IMR-90 (cell line): ENCODE measurements around the gene PSMG3. TPM values are rescaled to one million over a fixed set of nuclear protein-coding genes. Genes with fewer than 3 reads are reported as not detected.

Experiments used
- ATAC-seq: fragments of 200-7000 bp; cut with Tn5 transposase; 2 replicates; pipeline ENCODE4 v1.9.1; 2020; ENCODE audit warnings: low read depth, mild to moderate bottlenecking, moderate library complexity
- BruUV-seq: library from RNA; stranded (reverse); fragments of 400-500 nt; replicated peaks from 2 replicates; lab custom pipeline; 2021; lab: Mats Ljungman, UMichigan
- CTCF ChIA-PET: fragments of 300-600 bp; formaldehyde crosslinking; extraction: SDS; loops from one replicate; lab custom pipeline; 2021; ENCODE audit warnings: antibody characterized with exemption; lab: Yijun Ruan, JAX
- POLR2A ChIA-PET: fragments of 300-600 bp; sonication (Branson Sonifier 250); formaldehyde crosslinking; loops from one replicate; lab custom pipeline; 2022; ENCODE audit warnings: antibody characterized with exemption; ENCODE audit not compliant: unreplicated experiment; lab: Charles Lee
- DNase-seq: peaks from one replicate; pipeline ENCODE4 v3.0.0; 2013
- H2AFZ ChIP-seq: replicated peaks from 2 replicates; pipeline ENCODE3; 2013; ENCODE audit warnings: low read length, mild to moderate bottlenecking; ENCODE audit not compliant: poor library complexity
- H2AK5ac ChIP-seq: 2 replicates; pipeline ENCODE4 v1.6.1; 2013; ENCODE audit warnings: low read depth, low read length, inconsistent platforms
- H2AK9ac ChIP-seq: replicated peaks from 2 replicates; pipeline ENCODE3; 2013; ENCODE audit warnings: mild to moderate bottlenecking, low read depth, low read length, moderate library complexity; ENCODE audit not compliant: poor library complexity
- H2BK120ac ChIP-seq: 2 replicates; pipeline ENCODE4 v1.6.1; 2013; ENCODE audit warnings: low read depth, low read length, inconsistent platforms
- H2BK15ac ChIP-seq: 3 replicates; pipeline ENCODE4 v1.6.1; 2013; ENCODE audit warnings: low read depth, low read length, inconsistent platforms
- H2BK20ac ChIP-seq: 2 replicates; pipeline ENCODE4 v1.6.1; 2013; ENCODE audit warnings: low read depth, mild to moderate bottlenecking, inconsistent platforms, low read length, moderate library complexity
- H2BK5ac ChIP-seq: 2 replicates; pipeline ENCODE4 v1.6.1; 2013; ENCODE audit warnings: mild to moderate bottlenecking, low read depth, low read length, inconsistent platforms; ENCODE audit not compliant: poor library complexity, severe bottlenecking
- H3K14ac ChIP-seq: replicated peaks from 2 replicates; pipeline ENCODE4 v1.6.1; 2013; ENCODE audit warnings: low read depth, low read length, inconsistent platforms
- H3K18ac ChIP-seq: 2 replicates; pipeline ENCODE4 v1.6.1; 2013; ENCODE audit warnings: low read depth, low read length, control low read depth
- H3K23ac ChIP-seq: 2 replicates; pipeline ENCODE4 v1.6.1; 2013; ENCODE audit warnings: low read depth, low read length, inconsistent platforms
- H3K27ac ChIP-seq: 2 replicates; pipeline ENCODE4 v1.5.1; 2013; ENCODE audit warnings: mild to moderate bottlenecking, control low read depth, low read length; ENCODE audit not compliant: insufficient read depth
- H3K27me3 ChIP-seq: 2 replicates; pipeline ENCODE4 v1.6.1; 2013; ENCODE audit warnings: low read length; ENCODE audit not compliant: control insufficient read depth, insufficient read depth
- H3K36me3 ChIP-seq: 2 replicates; pipeline ENCODE4 v1.6.1; 2013; ENCODE audit warnings: low read length, mixed read lengths; ENCODE audit not compliant: control insufficient read depth, insufficient read depth
- H3K4ac ChIP-seq: 2 replicates; pipeline ENCODE4 v1.6.1; 2013; ENCODE audit warnings: low read depth, low read length, inconsistent platforms
- H3K4me1 ChIP-seq: 2 replicates; pipeline ENCODE4 v1.6.1; 2013; ENCODE audit warnings: low read length, mixed read lengths; ENCODE audit not compliant: control insufficient read depth, insufficient read depth
- H3K4me2 ChIP-seq: 2 replicates; pipeline ENCODE4 v1.6.1; 2013; ENCODE audit warnings: low read depth, mild to moderate bottlenecking, control low read depth, low read length, moderate library complexity
- H3K4me3 ChIP-seq: 2 replicates; pipeline ENCODE4 v1.5.1; 2013; ENCODE audit warnings: low read depth, mild to moderate bottlenecking, control low read depth, low read length, moderate library complexity; ENCODE audit not compliant: insufficient read depth
- H3K56ac ChIP-seq: 2 replicates; pipeline ENCODE4 v1.6.1; 2013; ENCODE audit warnings: low read length, inconsistent platforms; ENCODE audit not compliant: insufficient read depth; ENCODE audit errors: extremely low read depth
- H3K79me1 ChIP-seq, 2 experiments: 2 replicates each; pipeline ENCODE4 v1.6.1; 2013; ENCODE audit warnings: low read length in 2 of 2, inconsistent platforms in 1 of 2, low read depth in 1 of 2
- H3K9ac ChIP-seq: 2 replicates; pipeline ENCODE4 v1.6.1; 2013; ENCODE audit warnings: low read depth, low read length, control low read depth
- H3K9me1 ChIP-seq: 2 replicates; pipeline ENCODE4 v1.6.1; 2013; ENCODE audit warnings: low read length, inconsistent platforms; ENCODE audit not compliant: insufficient read depth
- H3K9me3 ChIP-seq: 2 replicates; pipeline ENCODE4 v1.6.1; 2013; ENCODE audit warnings: low read length; ENCODE audit not compliant: control insufficient read depth, insufficient read depth
- H4K20me1 ChIP-seq: 2 replicates; pipeline ENCODE4 v1.6.1; 2013; ENCODE audit warnings: low read length, inconsistent platforms; ENCODE audit not compliant: insufficient read depth
- H4K5ac ChIP-seq: 2 replicates; pipeline ENCODE4 v1.6.1; 2013; ENCODE audit warnings: mild to moderate bottlenecking, low read depth, low read length, control low read depth
- H4K8ac ChIP-seq, 2 experiments: 2 replicates each; pipeline ENCODE4 v1.6.1; 2013; ENCODE audit warnings: low read depth in 2 of 2, low read length in 2 of 2, control low read depth in 1 of 2, inconsistent platforms in 1 of 2
- H4K91ac ChIP-seq: 2 replicates; pipeline ENCODE4 v1.6.1; 2013; ENCODE audit warnings: low read depth, low read length, inconsistent platforms; ENCODE audit not compliant: insufficient read depth
- CEBPB ChIP-seq: IDR thresholded peaks from 2 replicates; pipeline ENCODE4 v1.6.1; 2012; ENCODE audit warnings: low read depth, low read length, improper control_type of control experiment
- MAFK ChIP-seq: IDR thresholded peaks from 2 replicates; pipeline ENCODE4 v1.6.1; 2012; ENCODE audit warnings: low read depth, low read length, improper control_type of control experiment
- RFX5 ChIP-seq: IDR thresholded peaks from 2 replicates; pipeline ENCODE4 v1.8.0; 2012; ENCODE audit warnings: low read depth, mild to moderate bottlenecking, low read length, moderate library complexity
- WGBS, 2 experiments: methylation state at CpG; one replicate each; pipeline versions ENCODE4 v1.1.5 to v1.1.7; 2013; ENCODE audit warnings: missing lambda C conversion rate in 2 of 2; ENCODE audit not compliant: insufficient read length in 1 of 2; ENCODE audit errors: extremely low coverage in 2 of 2; 5-methylcytosine and 5-hydroxymethylcytosine counted together
- dilution Hi-C: fragments of 300-500 bp; cut with HindIII; formaldehyde crosslinking; loops from one replicate; pipeline ENCODE4 v1.14.3; 2018; ENCODE audit warnings: low sequenced_read_pairs; ENCODE audit not compliant: unreplicated experiment
- in situ Hi-C: fragments of 300-500 bp; cut with MboI; formaldehyde crosslinking; loops from 3 replicates; pipeline ENCODE4 v1.14.3; 2019; ENCODE audit warnings: low sequenced_read_pairs, inconsistent platforms, mixed read lengths
- intact Hi-C: fragments of 100-400 bp; cut with micrococcal nuclease; formaldehyde crosslinking; loops from 2 replicates; pipeline ENCODE4 v1.10.0; 2022
- polyA plus RNA-seq, 3 experiments: library from polyadenylated mRNA; depleted of rRNA; stranded (reverse); fragments of >200 nt; gene quantifications; 2 replicates each; pipeline ENCODE4 v1.2.3, GENCODE V29; 2012; ENCODE audit warnings: low replicate concordance in 1 of 3
- total RNA-seq: library from RNA; depleted of rRNA; stranded (reverse); fragments of >200 nt; gene quantifications from 2 replicates; pipeline ENCODE4 v1.2.3, GENCODE V29; 2012

The PSMG3 gene
- total and polyA plus RNA-seq, 2 of the 4 experiments (the other 2 are of a cell fraction): 37.3 to 54.1 TPM

- H3K9ac ChIP-seq: no peak overlapping the region
- H3K14ac ChIP-seq: no peak overlapping the region
- DNase-seq: no peak
- 0 out of 4 replicates have a peak, but pooled peaks cover 0 to 1% of the 10 kb centered on the region in 2 experiments for H3K79me1 ChIP-seq
- no peak overlapping the region for H3K23ac ChIP-seq
- no peak for ATAC-seq
- H4K8ac ChIP-seq: no peak overlapping the region
- H4K91ac ChIP-seq: no peak overlapping the region
- WGBS, 2 experiments: 83% methylated on average over 23 of the region's 34 CpGs; no CpG with 5 or more reads in 1 of the 2 experiments
- in situ Hi-C loops: no loop called here
- H2AK5ac ChIP-seq: peak overlapping the region; percentile 50; the same call in 1 of the 2 replicates
- H3K4me1 ChIP-seq: peaks cover 2% of the 10 kb centered on the region; the same call in 1 of the 2 replicates
- no peak overlapping the region for H3K4me3 ChIP-seq
- H3K36me3 ChIP-seq: peaks cover 2% of the 10 kb centered on the region; the same call in 1 of the 2 replicates
- BruUV-seq: no TSS peak
- dilution Hi-C loops: no loop called here
- no peak overlapping the region for H3K4ac ChIP-seq
- no peak overlapping the region for H3K56ac ChIP-seq
- TF ChIP-seq CEBPB (no peak), RFX5 (no peak), MAFK (no peak)
- H2BK15ac ChIP-seq: no peak overlapping the region
- no peak overlapping the region for H2AK9ac ChIP-seq
- H2BK120ac ChIP-seq: no peak overlapping the region
- no peak overlapping the region for H2BK5ac ChIP-seq
- no peaks in the 10 kb centered on the region for H3K9me1 ChIP-seq
- H2BK20ac ChIP-seq: no peak overlapping the region
- H3K27ac ChIP-seq: no peak overlapping the region
- H3K27me3 ChIP-seq: no peaks in the 10 kb centered on the region
- no peak overlapping the region for H3K18ac ChIP-seq
- no peaks in the 10 kb centered on the region for H4K20me1 ChIP-seq
- H2AFZ ChIP-seq: no peak overlapping the region
- no peak overlapping the region for H3K4me2 ChIP-seq
- no peaks in the 10 kb centered on the region for H3K9me3 ChIP-seq
- H4K5ac ChIP-seq: no peak overlapping the region
- intact Hi-C loops: no loop called here
- ChIA-PET POLR2A (no interaction called here), CTCF (interaction anchor here (0.6 kb wide), 1 partner anchor 166 kb away, joined by 3 read pairs; no protein-coding TSS in a partner anchor)
Measured at GRCh38 chr7:1561036-1561940, 8.5 kb downstream of the PSMG3 start.
